Body of pancreas (tissue), 4 donors: ENCODE measurements around the gene CCNYL1. TPM values are rescaled to one million over a fixed set of nuclear protein-coding genes. Genes with fewer than 3 reads are reported as not detected.

Experiments
- ATAC-seq: fragments of 150-250 bp; one replicate; pipeline ENCODE4 v1.9.1; 2016
- DNase-seq, 4 donors: peaks; one replicate each; pipeline ENCODE4 v3.0.0-alpha.2; 2019
- H3K27ac ChIP-seq, 4 donors: fragments of 200-600 bp; sonication (generic); 1 replicate in 3 of 4; 2 replicates in 1 of 4; pipeline versions ENCODE4 v1.5.1 to v1.6.1; 2016 to 2019; ENCODE audit warnings: mild to moderate bottlenecking in 1 of 4, mixed read lengths in 1 of 4, moderate library complexity in 1 of 4
- H3K27me3 ChIP-seq, 2 donors: fragments of 200-600 bp; sonication (generic); one replicate each; pipeline ENCODE4 v1.6.0; 2016; ENCODE audit warnings: mild to moderate bottlenecking in 1 of 2
- H3K36me3 ChIP-seq, 2 donors: fragments of 200-600 bp; sonication (generic); replicated peaks in 1 of 2; 2 replicates each; pipeline ENCODE4 v1.5.1; 2016; ENCODE audit warnings: low read depth in 2 of 2; ENCODE audit not compliant: insufficient read depth in 1 of 2
- H3K4me1 ChIP-seq: fragments of 200-600 bp; sonication (generic); one replicate; pipeline ENCODE4 v1.6.0; 2016
- H3K4me3 ChIP-seq, 2 donors: fragments of 200-600 bp; sonication (generic); 1 replicate in 1 of 2; 2 replicates in 1 of 2; pipeline ENCODE4 v1.5.1; 2016 to 2019
- H3K9me3 ChIP-seq, 3 donors: fragments of 200-600 bp; sonication (generic); 1 replicate in 2 of 3; 2 replicates in 1 of 3; pipeline ENCODE4 v1.5.1; 2016
- POLR2A ChIP-seq, 3 donors: fragments of 450-650 bp; IDR thresholded peaks; one replicate each; pipeline ENCODE4 v1.6.1; 2016; ENCODE audit warnings: antibody characterized with exemption in 3 of 3, mild to moderate bottlenecking in 2 of 3
- whole genome bisulfite sequencing, 2 donors: methylation state at CpG; one replicate each; pipeline ENCODE4 v1.1.5; 2017; 5-methylcytosine and 5-hydroxymethylcytosine counted together
- intact Hi-C: fragments of 100-400 bp; cut with DNase I; formaldehyde crosslinking; loops from one replicate; pipeline ENCODE4 v1.15.1; 2023
- total RNA-seq, 2 donors: library from RNA; depleted of rRNA; stranded (reverse); fragments of >200 nt; gene quantifications; one replicate each; pipeline ENCODE4 v1.1.0, GENCODE V29; 2016
- TF ChIP-seq, protein P1 (sequence below), 7 experiments: fragments of 450-650 bp in 4 of 7; fragments of 200-600 bp in 3 of 7; sonication (generic) in 3 of 7; IDR thresholded peaks; one replicate each; pipeline ENCODE4 v1.5.1; 2016 to 2019; ENCODE audit warnings: antibody characterized with exemption in 7 of 7

The CCNYL1 gene
- total RNA-seq, 2 donors from 2014 or later: 14.5 to 14.8 TPM

DNA sequence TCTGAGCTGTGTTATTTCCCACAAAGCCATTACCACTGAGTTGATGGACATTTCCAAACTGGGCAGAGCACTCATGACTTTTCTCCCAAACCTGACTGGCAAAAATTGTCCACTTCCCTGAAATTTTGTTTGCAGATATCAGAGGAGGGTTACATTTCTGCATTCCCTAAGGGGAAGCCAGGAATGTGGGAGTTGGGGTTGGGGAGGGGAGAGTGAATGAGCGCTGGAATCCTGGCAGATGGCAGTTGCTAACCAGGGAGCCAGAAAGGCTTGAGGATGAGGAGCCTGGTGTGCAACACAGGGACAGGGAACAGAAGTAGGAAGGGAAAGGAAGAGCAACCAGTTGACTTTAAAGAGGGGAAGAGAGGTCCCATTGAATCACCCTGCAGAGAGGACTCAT, 14.0 kb upstream of the CCNYL1 start:
- H3K36me3 ChIP-seq: no peaks in the 10 kb centered on the region
- H3K4me3 ChIP-seq: no peak overlapping the region
- H3K27ac ChIP-seq: no peak overlapping the region
- DNase-seq: no peak
- no peaks in the 10 kb centered on the region for H3K27me3 ChIP-seq
- TF ChIP-seq, protein P1, sequence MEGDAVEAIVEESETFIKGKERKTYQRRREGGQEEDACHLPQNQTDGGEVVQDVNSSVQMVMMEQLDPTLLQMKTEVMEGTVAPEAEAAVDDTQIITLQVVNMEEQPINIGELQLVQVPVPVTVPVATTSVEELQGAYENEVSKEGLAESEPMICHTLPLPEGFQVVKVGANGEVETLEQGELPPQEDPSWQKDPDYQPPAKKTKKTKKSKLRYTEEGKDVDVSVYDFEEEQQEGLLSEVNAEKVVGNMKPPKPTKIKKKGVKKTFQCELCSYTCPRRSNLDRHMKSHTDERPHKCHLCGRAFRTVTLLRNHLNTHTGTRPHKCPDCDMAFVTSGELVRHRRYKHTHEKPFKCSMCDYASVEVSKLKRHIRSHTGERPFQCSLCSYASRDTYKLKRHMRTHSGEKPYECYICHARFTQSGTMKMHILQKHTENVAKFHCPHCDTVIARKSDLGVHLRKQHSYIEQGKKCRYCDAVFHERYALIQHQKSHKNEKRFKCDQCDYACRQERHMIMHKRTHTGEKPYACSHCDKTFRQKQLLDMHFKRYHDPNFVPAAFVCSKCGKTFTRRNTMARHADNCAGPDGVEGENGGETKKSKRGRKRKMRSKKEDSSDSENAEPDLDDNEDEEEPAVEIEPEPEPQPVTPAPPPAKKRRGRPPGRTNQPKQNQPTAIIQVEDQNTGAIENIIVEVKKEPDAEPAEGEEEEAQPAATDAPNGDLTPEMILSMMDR (IDR thresholded peaks at IDR 0.05): no peak
- WGBS, 2 donors: 88 to 93% methylated on average over 1 of the region's 1 CpG
- intact Hi-C loops: no loop called here
- H3K9me3 ChIP-seq: no peaks in the 10 kb centered on the region
- no peaks in the 10 kb centered on the region for H3K4me1 ChIP-seq
- ATAC-seq: no peak

DNA sequence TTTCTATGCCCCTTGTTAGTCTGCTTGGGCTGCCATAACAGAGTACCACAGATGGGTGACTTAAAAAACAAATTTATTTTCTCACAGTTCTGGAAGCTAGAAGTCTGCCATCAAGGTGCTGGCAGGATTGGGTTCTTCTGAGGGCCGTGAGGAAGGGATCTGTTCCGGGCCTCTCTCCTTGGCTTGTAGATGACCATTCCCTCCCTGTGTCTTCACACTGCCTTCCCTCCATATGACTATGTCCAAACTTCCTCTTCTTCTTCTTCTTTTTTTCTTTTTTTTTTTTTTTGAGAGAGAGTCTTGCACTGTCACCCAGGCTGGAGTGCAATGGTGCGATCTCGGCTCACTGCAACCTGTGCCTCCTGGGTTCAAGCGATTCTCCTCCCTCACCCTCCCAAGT, 13.1 kb upstream of the CCNYL1 start:
- no peaks in the 10 kb centered on the region for H3K27me3 ChIP-seq
- TF ChIP-seq, protein P1 (IDR thresholded peaks at IDR 0.05): no peak
- TF ChIP-seq POLR2A (IDR thresholded peaks at IDR 0.05): no peak
- no peaks in the 10 kb centered on the region for H3K9me3 ChIP-seq
- H3K27ac ChIP-seq: no peak overlapping the region
- intact Hi-C loops: no loop called here
- ATAC-seq: no peak
- WGBS, 2 donors: 87 to 96% methylated on average over 5 of the region's 5 CpGs
- no peak overlapping the region for H3K4me3 ChIP-seq
- DNase-seq: no peak
- no peaks in the 10 kb centered on the region for H3K36me3 ChIP-seq
- H3K4me1 ChIP-seq: no peaks in the 10 kb centered on the region

DNA sequence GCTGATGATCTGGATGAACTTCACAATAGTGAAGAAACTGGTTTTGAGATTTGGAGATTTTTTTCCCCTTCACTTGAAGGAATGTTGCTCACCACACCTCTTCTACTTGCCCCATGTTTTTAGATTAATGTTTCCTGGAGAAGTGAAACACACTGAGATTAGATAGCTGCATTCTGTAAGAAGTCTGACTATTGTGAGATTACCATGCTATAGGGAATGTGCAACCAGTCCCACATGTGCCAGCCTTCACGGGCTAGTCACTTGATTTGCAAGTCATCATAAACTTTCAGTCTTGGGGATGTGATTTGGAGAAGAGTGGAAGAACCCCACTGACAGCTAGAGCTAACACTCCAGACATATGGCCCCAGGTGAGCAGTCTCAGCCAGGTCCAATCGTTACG, 7.4 kb upstream of the CCNYL1 start:
- intact Hi-C loops: loop anchor here (10.0 kb wide), 1 partner anchor 69 kb away; no protein-coding TSS in a partner anchor
- H3K4me3 ChIP-seq: no peak overlapping the region
- TF ChIP-seq, protein P1 (IDR thresholded peaks at IDR 0.05): no peak
- TF ChIP-seq POLR2A (IDR thresholded peaks at IDR 0.05): no peak
- WGBS, 2 donors: 59 to 76% methylated on average over 3 of the region's 3 CpGs
- DNase-seq: no peak
- H3K36me3 ChIP-seq: no peaks in the 10 kb centered on the region
- no peaks in the 10 kb centered on the region for H3K9me3 ChIP-seq
- no peak for ATAC-seq
- H3K4me1 ChIP-seq: no peaks in the 10 kb centered on the region
- H3K27ac ChIP-seq: no peak overlapping the region
- H3K27me3 ChIP-seq: no peaks in the 10 kb centered on the region

DNA sequence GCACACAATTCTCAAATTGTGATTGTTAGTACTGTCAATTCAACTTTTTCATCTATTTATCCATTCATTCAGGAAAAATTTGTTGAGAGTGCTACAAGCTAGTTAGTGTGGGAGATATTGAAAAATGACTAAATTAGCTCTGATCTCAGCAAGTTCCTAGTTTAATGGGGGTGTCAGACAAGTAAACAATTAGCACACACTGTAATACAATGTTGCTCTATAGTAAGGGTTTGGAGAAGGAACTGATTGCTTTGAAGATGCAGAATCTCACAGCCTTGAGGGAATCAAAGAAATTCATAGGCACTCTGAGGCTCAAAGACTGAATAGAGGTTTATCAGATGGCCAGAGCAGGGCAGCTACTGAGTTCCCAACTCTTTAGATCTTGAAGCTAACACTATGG, 6.8 kb upstream of the CCNYL1 start:
- Histone ChIP-seq H3K4me3 (no peak overlapping the region), H3K9me3 (no peaks in the 10 kb centered on the region), H3K4me1 (no peaks in the 10 kb centered on the region), H3K27ac (no peak overlapping the region), H3K27me3 (no peaks in the 10 kb centered on the region), H3K36me3 (no peaks in the 10 kb centered on the region)
- ATAC-seq: no peak
- intact Hi-C loops: loop anchor here (10.0 kb wide), 1 partner anchor 70 kb away; no protein-coding TSS in a partner anchor
- no peak for DNase-seq
- TF ChIP-seq, protein P1 (IDR thresholded peaks at IDR 0.05): no peak
- TF ChIP-seq POLR2A (IDR thresholded peaks at IDR 0.05): no peak
